Measurements from ENCODE around the gene SEZ6L2.
"Not testable (repeated sequence)": the region's sequence is repeated elsewhere in the genome, so short reads cannot be mapped to it uniquely, and the experiment has no call there.

Gene SEZ6L2

DNA sequence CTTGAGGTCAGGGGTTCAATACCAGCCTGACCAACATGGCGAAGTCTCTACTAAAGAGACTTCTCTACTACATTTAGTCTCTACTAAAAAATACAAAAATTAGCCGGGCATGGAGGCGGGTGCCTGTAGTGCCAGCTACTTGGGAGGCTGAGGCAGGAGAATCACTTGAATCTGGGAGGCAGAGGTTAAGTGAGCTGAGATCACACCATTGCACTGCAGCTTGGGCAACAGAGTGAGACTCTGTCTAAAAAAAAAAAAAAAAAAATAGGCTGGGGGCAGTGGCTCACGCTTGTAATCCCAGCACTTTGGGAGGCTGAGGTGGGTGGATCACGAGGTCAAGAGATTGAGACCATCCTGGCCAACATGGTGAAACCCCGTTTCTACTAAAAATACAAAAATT, 10.5 kb upstream of the SEZ6L2 start:
- not testable (repeated sequence) for DNase-seq (ENCODE audit: low spot score)

- no peak for DNase-seq (ENCODE audit: low spot score)
These were observed 10.0 kb upstream of the SEZ6L2 start for GRCh38 chr16:29909391-29909790.

DNA sequence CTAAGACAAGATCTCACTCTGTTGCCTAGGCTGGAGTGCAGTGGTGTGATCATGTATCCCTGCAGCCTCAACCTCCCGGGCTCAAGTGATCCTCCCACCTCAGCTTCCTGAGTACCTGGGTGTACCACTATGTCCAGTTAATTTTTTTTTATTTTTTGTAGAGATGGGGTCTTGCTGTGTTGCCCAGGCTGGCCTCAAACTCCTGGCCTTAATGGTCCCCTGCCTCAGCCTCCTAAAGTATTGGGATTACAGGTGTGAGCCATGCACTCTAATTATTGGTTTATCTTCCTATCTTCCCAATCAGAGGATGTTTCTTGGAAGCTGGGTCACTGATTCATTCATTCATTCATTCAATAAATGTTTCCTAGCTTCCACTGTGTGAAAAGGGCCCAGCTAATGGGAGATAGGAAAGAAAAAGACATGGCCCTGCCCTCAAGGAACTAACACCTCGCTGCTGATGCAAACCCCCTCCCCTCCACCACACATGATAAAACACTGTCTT, 9.4 kb upstream of the SEZ6L2 start:
- no peak for DNase-seq (ENCODE audit: low spot score)

GRCh38 chr16:29907973-29908372, 8.6 kb upstream of the SEZ6L2 start:
- no peak for DNase-seq (ENCODE audit: low spot score)

GRCh38 chr16:29906520-29907244, 7.3 kb upstream of the SEZ6L2 start:
- no peak for DNase-seq (ENCODE audit: low spot score)

GRCh38 chr16:29905668-29906067, 6.3 kb upstream of the SEZ6L2 start:
- DNase-seq (ENCODE audit: low spot score), result no peak

DNA sequence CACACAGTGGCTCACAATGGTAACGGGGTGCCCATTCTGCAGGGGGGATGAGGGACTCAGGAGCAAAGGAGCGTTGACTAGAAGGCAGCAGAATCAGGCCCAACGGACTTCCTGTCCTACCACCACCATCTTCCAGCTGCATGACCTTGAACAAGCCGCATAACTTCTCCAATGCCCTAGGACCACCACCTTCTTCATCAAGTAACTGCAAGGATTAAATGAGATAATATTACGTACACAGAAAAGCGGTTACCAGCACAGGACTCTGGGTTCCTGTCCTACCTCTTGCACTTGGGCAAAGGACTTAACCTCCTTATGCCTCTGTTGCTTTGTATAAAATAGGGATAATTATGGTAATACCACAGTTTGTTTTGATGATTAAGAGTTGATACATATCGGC, 5.6 kb upstream of the SEZ6L2 start:
- DNase-seq (ENCODE audit: low spot score), result no peak

DNA sequence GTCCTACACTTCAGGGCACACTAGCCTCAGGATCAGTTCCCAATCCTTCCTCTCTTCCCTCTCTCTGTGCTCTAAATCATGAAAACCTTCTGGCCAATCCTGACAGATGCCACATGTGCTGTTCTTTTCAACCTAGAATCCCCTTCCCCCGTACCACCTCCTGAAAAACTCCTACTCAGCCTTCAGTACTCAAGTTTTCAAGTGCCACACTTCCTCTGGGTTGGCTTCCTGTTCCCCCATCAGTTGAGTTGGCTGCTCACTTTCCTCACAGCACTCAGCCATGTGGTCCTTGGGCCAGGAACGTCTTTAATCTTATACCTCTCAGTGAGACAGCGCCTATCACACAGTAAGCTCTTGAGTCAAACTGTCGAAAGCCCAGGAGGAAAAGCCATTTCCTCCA, 4.2 kb upstream of the SEZ6L2 start:
- DNase-seq (ENCODE audit: low spot score), result no peak

GRCh38 chr16:29901607-29901945, 2.2 kb upstream of the SEZ6L2 start:
- no peak for DNase-seq (ENCODE audit: low spot score)

DNA sequence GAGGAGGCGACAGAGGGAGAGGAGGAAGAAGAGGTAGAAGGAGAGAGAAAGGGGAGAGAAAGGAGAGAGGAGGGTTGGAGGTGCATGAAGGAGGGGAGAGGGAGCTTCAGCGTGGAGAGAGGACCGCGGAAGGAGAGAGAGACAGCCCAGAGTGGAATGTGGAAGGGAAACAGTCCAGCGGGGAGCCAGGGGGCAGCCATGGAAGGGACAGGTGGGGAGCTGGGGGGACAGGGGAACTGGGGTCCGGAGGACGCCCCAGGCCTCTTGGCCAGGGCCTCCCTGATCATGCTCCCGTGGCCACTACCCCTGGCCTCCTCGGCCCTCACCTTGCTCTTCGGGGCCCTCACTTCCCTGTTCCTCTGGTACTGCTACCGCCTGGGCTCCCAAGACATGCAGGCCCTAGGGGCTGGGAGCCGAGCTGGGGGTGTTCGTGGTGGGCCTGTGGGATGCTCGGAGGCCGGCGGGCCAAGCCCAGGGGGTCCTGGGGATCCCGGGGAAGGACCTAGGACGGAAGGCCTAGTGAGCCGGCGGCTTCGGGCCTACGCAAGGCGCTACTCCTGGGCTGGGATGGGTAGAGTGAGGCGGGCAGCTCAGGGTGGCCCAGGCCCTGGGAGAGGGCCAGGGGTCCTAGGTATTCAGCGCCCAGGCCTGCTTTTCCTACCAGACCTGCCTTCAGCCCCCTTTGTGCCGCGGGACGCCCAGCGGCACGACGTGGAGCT, 1.7 kb upstream of the SEZ6L2 start:
- DNase-seq (ENCODE audit: low spot score), result no peak

DNA sequence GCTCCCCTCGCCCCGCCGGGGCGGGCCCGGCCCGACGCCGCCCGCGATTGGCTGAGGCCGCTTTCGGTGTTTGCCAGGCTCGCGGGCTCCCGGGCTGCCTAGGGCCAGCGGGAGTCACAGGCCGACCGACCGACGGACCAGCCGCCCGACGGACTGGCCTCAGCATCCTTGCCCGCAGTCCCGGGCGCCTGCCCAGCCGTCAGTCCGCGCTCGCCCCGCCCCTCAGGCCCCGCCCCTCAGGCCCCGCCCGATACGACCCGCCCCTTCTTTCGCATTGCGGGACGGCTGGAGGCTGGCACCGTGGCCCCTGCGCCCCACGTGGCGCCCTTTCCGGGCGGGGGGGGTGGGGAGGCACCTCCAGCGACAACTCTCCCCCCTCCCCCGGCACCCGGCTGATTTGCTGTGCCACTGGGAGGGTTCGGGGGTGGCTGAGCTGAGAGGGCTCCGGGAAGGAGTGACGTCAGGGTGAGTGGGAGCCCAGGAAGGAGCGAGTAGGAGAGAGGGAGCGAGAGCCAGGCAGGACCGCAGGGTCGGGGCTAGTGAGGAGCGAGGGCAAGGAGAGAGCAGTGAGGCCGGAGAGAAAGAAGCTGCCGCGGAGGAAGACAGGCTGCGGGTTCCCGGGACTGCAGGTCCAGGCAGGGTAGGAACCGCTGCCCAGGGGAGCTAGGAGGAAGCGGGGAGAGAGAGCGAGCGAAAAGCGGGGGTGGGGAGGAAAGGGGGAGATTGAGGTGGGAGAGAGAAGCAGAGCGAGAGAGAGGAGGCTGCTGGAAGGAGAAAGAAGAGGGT, 945 bp upstream of the SEZ6L2 start, which contains the start of gene ASPHD1:
ASPHD1 (plus strand) TSS at position 387 of the 786 bp plus-strand sequence. CDS start 484 bp downstream, outside the sequence.
- peak; percentile 66 for DNase-seq (ENCODE audit: low spot score)

DNA sequence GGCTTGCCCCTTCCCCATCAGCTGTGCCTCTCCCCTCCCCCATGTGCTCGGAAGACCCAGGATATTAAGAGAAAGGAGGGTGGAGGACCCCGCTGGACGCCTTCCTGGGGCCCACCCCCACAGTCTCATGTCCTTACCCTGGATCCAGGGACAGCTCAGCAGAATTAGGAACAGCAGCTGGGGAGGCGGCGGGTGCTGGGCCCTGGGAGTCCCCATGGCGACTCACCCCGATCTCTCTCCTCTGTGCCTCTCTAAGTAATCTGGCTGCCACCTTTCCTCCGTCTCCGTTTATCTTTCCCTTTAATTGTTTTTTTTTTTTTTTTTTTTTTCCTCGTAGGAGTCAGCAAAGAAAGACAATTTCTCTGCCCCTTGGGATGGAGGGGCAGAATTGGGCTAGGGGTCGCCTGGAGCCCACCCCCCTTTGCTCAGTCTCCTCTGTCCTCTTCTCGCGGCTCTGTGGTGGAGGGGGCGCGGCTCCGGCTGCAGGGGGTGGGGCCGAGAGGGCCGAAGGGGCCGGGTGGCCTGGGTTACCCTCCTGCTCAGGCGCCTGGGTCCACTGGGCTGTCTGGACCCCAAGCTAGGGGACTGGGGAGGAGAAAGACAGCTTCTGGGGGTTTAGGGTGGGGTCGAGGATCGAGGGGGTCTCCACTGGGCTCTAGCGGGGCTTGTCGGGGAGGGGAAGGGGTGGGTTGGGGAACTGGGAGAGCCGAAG, 390 bp downstream of the SEZ6L2 start:
- DNase-seq (ENCODE audit: low spot score), result no peak

- DNase-seq (ENCODE audit: low spot score), result no peak
These were observed 1.1 kb downstream of the SEZ6L2 start for GRCh38 chr16:29898135-29898803.

GRCh38 chr16:29897333-29897732, 2.0 kb downstream of the SEZ6L2 start:
- DNase-seq (ENCODE audit: low spot score), result no peak

DNA sequence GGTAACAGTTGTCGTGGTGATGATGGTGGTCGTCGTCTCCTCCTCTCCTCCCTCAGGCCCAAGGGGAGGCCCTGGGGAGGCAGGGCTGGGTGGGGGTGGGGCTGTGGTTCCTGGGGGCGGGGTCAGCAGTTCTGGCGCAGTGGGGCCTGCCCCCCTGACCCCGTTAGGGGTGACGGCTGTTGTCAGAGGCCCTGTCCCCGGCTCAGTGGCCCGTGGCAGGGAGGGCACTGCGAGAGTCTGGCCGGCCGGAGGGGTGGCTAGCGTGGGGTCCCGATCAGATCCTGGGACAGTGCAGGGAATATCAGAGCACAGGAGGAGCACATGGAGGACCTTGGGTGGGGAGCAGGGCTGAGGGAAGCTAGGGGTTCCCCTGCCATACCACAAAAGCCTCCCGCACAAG, 2.5 kb downstream of the SEZ6L2 start:
- DNase-seq (ENCODE audit: low spot score), result no peak

- no peak for DNase-seq (ENCODE audit: low spot score)
These were observed 5.0 kb downstream of the SEZ6L2 start for GRCh38 chr16:29894352-29894751.

DNA sequence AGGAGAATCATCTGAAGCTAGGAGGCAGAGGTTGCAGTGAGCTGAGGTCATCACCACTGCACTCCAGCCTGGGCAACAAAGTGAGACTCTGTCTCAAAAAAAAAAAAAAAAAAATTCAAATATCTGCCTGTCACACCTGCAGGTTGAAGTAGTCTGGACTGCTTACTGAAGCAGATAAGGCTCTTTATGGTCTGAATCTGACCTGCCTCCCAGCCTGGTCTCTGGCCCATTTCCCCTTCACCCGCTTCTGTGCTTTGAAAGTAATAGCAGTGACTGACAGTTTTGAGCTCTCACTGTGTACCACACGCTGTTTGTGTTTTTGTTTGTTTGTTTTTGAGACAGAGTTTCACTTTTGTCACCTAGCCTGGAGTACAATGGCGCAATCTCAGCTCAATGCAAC, 5.8 kb downstream of the SEZ6L2 start:
- DNase-seq (ENCODE audit: low spot score), result no peak

- no peak for DNase-seq (ENCODE audit: low spot score)
These were observed 6.9 kb downstream of the SEZ6L2 start for GRCh38 chr16:29892458-29892813.

DNA sequence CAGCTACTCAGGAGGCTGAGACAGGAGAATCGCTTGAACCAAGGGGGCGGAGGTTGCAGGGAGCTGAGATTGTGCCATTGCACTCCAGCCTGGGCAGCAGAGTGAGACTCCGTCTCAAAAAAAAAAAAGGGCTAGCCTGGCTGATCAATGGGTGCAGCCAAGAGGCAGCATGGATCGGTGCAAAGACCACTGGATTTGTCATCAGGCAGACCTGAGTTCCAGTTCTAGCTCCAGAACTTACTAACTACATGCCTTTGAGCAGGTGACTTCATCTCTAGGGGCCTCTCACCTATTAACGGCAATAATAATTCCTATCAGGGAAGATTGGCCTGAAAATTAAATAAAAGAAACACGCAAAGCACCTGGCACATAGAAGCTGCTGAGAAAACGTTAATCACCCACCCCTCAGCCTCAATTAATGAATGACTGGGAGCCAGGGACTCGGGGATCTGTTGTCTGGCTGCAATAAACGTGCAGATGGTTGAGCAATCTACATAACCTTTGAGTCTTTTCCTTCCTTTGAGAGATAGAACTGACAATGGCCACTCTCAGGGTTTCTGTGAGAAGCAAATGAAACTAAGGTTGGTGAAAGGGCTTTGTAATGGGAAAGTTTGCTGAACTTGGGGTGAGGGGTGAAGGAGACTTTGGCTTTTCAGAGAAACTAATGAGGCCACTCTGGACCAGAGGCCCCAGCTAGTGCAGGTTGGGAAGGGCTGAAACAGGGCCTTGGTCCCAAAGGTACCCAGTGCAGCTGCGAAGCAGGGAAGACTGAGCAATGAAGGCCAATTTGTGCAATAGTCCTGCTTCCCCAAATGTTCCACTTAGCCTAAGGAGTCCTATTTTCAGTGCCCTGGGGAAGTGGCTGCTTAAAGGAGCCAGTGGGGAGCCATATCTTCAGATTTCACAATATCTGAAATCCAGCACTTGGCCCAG, 7.6 kb downstream of the SEZ6L2 start:
- no peak for DNase-seq (ENCODE audit: low spot score)

GRCh38 chr16:29889372-29889771, 10.0 kb downstream of the SEZ6L2 start:
- not testable (repeated sequence) for DNase-seq (ENCODE audit: low spot score)

Measured in LoVo (cell line).